HEK293 (cell line): ENCODE results near the gene SLC9A9.

Source experiments
- CTCF ChIA-PET: fragments of 350-600 bp; formaldehyde crosslinking; extraction: SDS; loops from one replicate; lab custom pipeline; 2021; ENCODE audit warnings: antibody characterized with exemption; lab: Yijun Ruan, JAX
- POLR2A ChIA-PET: fragments of 300-600 bp; formaldehyde crosslinking; extraction: SDS; loops from one replicate; lab custom pipeline; 2020; ENCODE audit warnings: antibody characterized with exemption, inconsistent platforms; lab: Yijun Ruan, JAX
- H3K27ac ChIP-seq: fragments of 200-500 bp; sonication (Bioruptor generic); 2 replicates; pipeline ENCODE4 v1.5.1; 2014; ENCODE audit warnings: low read depth, low read length, control low read depth, inconsistent platforms; ENCODE audit errors: extremely low read depth
- H3K36me3 ChIP-seq, 2 experiments: fragments of 200-500 bp in 1 of 2; sonication (Bioruptor generic) in 1 of 2; 1 replicate in 1 of 2; 2 replicates in 1 of 2; pipeline ENCODE4 v1.5.1; 2014 to 2017; ENCODE audit warnings: inconsistent platforms in 2 of 2, low read length in 2 of 2; ENCODE audit not compliant: control insufficient read depth in 2 of 2, insufficient read depth in 1 of 2
- H3K4me1 ChIP-seq: fragments of 200-500 bp; sonication (Bioruptor generic); 2 replicates; pipeline ENCODE4 v1.5.1; 2014; ENCODE audit warnings: mild to moderate bottlenecking, low read length, inconsistent platforms; ENCODE audit not compliant: control insufficient read depth, insufficient read depth
- H3K4me3 ChIP-seq: 2 replicates; pipeline ENCODE4 v1.5.1; 2011; ENCODE audit warnings: low read depth, mild to moderate bottlenecking, control low read depth, low read length, moderate library complexity
- H3K9me3 ChIP-seq: fragments of 200-500 bp; sonication (Bioruptor generic); 2 replicates; pipeline ENCODE4 v1.5.1; 2014; ENCODE audit warnings: low read depth, low read length, inconsistent platforms; ENCODE audit not compliant: control insufficient read depth, insufficient read depth
- BCL11B ChIP-seq: fragments of 450-650 bp; formaldehyde crosslinking; IDR thresholded peaks from 2 replicates; pipeline ENCODE4 v1.5.1; 2016; ENCODE audit warnings: low read depth, missing biosample characterization, missing genetic modification characterization
- EGR2 ChIP-seq: fragments of 450-650 bp; formaldehyde crosslinking; IDR thresholded peaks from 2 replicates; pipeline ENCODE4 v1.5.1; 2016; ENCODE audit warnings: low read depth, missing biosample characterization, missing genetic modification characterization
- GLIS1 ChIP-seq: fragments of 450-650 bp; formaldehyde crosslinking; IDR thresholded peaks from 2 replicates; pipeline ENCODE4 v1.5.1; 2016; ENCODE audit warnings: missing biosample characterization, missing genetic modification characterization
- KLF1 ChIP-seq: fragments of 450-650 bp; formaldehyde crosslinking; IDR thresholded peaks from 2 replicates; pipeline ENCODE4 v1.5.1; 2016; ENCODE audit warnings: missing biosample characterization, missing genetic modification characterization
- KLF10 ChIP-seq: fragments of 450-650 bp; IDR thresholded peaks from 2 replicates; pipeline ENCODE4 v1.5.1; 2018; ENCODE audit warnings: missing biosample characterization, mild to moderate bottlenecking, missing genetic modification characterization
- SP7 ChIP-seq: fragments of 450-650 bp; formaldehyde crosslinking; IDR thresholded peaks from 2 replicates; pipeline ENCODE4 v1.5.1; 2016; ENCODE audit warnings: missing biosample characterization, missing genetic modification characterization
- TCF7L2 ChIP-seq: IDR thresholded peaks from 2 replicates; pipeline ENCODE4 v1.6.1; 2011; ENCODE audit warnings: low read depth, mild to moderate bottlenecking, inconsistent platforms, low read length, moderate library complexity, borderline replicate concordance
- WT1 ChIP-seq: fragments of 450-650 bp; formaldehyde crosslinking; IDR thresholded peaks from 2 replicates; pipeline ENCODE4 v1.5.1; 2016; ENCODE audit warnings: missing biosample characterization, missing genetic modification characterization
- ZFHX2 ChIP-seq: fragments of 450-650 bp; formaldehyde crosslinking; conservative IDR thresholded peaks from 2 replicates; pipeline ENCODE4 v1.5.1; 2016; ENCODE audit warnings: missing biosample characterization, missing genetic modification characterization
- ZFP69B ChIP-seq: fragments of 450-650 bp; formaldehyde crosslinking; IDR thresholded peaks from 2 replicates; pipeline ENCODE4 v1.5.1; 2016; ENCODE audit warnings: missing biosample characterization, missing genetic modification characterization
- ZNF175 ChIP-seq: fragments of 450-650 bp; formaldehyde crosslinking; IDR thresholded peaks from 2 replicates; pipeline ENCODE4 v1.5.1; 2016; ENCODE audit warnings: missing biosample characterization, missing genetic modification characterization
- ZNF19 ChIP-seq: fragments of 450-650 bp; formaldehyde crosslinking; IDR thresholded peaks from 2 replicates; pipeline ENCODE4; 2016; ENCODE audit warnings: missing biosample characterization, missing genetic modification characterization, low read depth
- ZNF2 ChIP-seq: fragments of 450-650 bp; formaldehyde crosslinking; IDR thresholded peaks from 2 replicates; pipeline ENCODE4 v1.5.1; 2016; ENCODE audit warnings: missing biosample characterization, missing genetic modification characterization
- ZNF211 ChIP-seq: fragments of 450-650 bp; formaldehyde crosslinking; IDR thresholded peaks from 2 replicates; pipeline ENCODE4 v1.5.1; 2016; ENCODE audit warnings: low read depth, missing biosample characterization, missing genetic modification characterization
- ZNF221 ChIP-seq: fragments of 450-650 bp; formaldehyde crosslinking; IDR thresholded peaks from 2 replicates; pipeline ENCODE4 v1.5.1; 2017; ENCODE audit warnings: missing biosample characterization, missing genetic modification characterization, borderline replicate concordance
- ZNF23 ChIP-seq: fragments of 450-650 bp; formaldehyde crosslinking; IDR thresholded peaks from 2 replicates; pipeline ENCODE4 v1.5.1; 2016; ENCODE audit warnings: missing biosample characterization, missing genetic modification characterization, borderline replicate concordance
- ZNF37A ChIP-seq: fragments of 450-650 bp; IDR thresholded peaks from 2 replicates; pipeline ENCODE4 v1.5.1; 2018; ENCODE audit warnings: missing biosample characterization, missing genetic modification characterization
- ZNF426 ChIP-seq: fragments of 450-650 bp; formaldehyde crosslinking; IDR thresholded peaks from 2 replicates; pipeline ENCODE4 v1.5.1; 2017; ENCODE audit warnings: missing biosample characterization, missing genetic modification characterization, mild to moderate bottlenecking, inconsistent platforms, moderate library complexity
- ZNF433 ChIP-seq: fragments of 450-650 bp; formaldehyde crosslinking; IDR thresholded peaks from 2 replicates; pipeline ENCODE4 v1.5.1; 2016; ENCODE audit warnings: missing biosample characterization, missing genetic modification characterization, low read depth
- ZNF510 ChIP-seq: fragments of 450-650 bp; formaldehyde crosslinking; IDR thresholded peaks from 2 replicates; pipeline ENCODE4 v1.5.1; 2018; ENCODE audit warnings: mild to moderate bottlenecking, missing genetic modification characterization, missing biosample characterization; ENCODE audit not compliant: insufficient replicate concordance
- ZNF624 ChIP-seq: fragments of 450-650 bp; formaldehyde crosslinking; IDR thresholded peaks from 2 replicates; pipeline ENCODE4 v1.5.1; 2017; ENCODE audit warnings: missing biosample characterization, missing genetic modification characterization
- ZNF664 ChIP-seq: fragments of 450-650 bp; formaldehyde crosslinking; IDR thresholded peaks from 2 replicates; pipeline ENCODE4 v1.5.1; 2016; ENCODE audit warnings: missing biosample characterization, missing genetic modification characterization
- TF ChIP-seq, protein P1 (sequence below): fragments of 450-650 bp; formaldehyde crosslinking; IDR thresholded peaks from 2 replicates; pipeline ENCODE4 v1.5.1; 2017; ENCODE audit warnings: missing biosample characterization, mild to moderate bottlenecking, missing genetic modification characterization, moderate library complexity
- TF ChIP-seq, protein P2 (sequence below): fragments of 450-650 bp; IDR thresholded peaks from 2 replicates; pipeline ENCODE4 v1.5.1; 2018; ENCODE audit warnings: missing biosample characterization, missing genetic modification characterization
- TF ChIP-seq, protein P3 (sequence below): fragments of 450-650 bp; formaldehyde crosslinking; IDR thresholded peaks from 2 replicates; pipeline ENCODE4 v1.5.1; 2016; ENCODE audit warnings: missing biosample characterization, missing genetic modification characterization
- TF ChIP-seq, protein P4 (sequence below): fragments of 450-650 bp; formaldehyde crosslinking; IDR thresholded peaks from 2 replicates; pipeline ENCODE4 v1.5.1; 2017; ENCODE audit warnings: missing biosample characterization, missing genetic modification characterization
- TF ChIP-seq, protein P5 (sequence below): fragments of 450-650 bp; formaldehyde crosslinking; IDR thresholded peaks from 2 replicates; pipeline ENCODE4; 2016; ENCODE audit warnings: missing biosample characterization, missing genetic modification characterization

The SLC9A9 gene

DNA sequence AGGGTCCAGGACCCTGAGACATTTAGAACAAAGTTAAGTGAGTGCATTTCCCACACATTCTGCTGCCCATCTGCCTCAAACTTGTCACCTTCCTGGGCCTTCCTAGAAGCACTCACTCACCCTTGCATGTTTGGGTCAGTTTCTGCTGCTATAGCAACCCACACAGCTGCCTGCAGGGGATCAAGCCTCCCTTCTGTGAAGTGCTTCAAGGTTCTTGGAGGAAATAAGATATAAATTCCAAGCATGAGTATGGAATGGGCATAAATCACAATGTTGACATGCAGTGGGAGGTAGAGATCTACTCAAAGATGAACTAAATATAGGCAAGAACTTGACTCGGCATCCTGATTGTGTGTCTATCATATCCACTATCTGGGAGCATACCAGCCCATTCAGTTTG is 140.4 kb downstream of the SLC9A9 start (continued):
- TF ChIP-seq, protein P1, sequence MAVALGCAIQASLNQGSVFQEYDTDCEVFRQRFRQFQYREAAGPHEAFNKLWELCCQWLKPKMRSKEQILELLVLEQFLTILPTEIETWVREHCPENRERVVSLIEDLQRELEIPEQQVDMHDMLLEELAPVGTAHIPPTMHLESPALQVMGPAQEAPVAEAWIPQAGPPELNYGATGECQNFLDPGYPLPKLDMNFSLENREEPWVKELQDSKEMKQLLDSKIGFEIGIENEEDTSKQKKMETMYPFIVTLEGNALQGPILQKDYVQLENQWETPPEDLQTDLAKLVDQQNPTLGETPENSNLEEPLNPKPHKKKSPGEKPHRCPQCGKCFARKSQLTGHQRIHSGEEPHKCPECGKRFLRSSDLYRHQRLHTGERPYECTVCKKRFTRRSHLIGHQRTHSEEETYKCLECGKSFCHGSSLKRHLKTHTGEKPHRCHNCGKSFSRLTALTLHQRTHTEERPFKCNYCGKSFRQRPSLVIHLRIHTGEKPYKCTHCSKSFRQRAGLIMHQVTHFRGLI: no peak
- TF ChIP-seq ZNF433 (tag by site-specific recombination): no peak
- no peak for TF ChIP-seq ZNF37A (tag by site-specific recombination)

DNA sequence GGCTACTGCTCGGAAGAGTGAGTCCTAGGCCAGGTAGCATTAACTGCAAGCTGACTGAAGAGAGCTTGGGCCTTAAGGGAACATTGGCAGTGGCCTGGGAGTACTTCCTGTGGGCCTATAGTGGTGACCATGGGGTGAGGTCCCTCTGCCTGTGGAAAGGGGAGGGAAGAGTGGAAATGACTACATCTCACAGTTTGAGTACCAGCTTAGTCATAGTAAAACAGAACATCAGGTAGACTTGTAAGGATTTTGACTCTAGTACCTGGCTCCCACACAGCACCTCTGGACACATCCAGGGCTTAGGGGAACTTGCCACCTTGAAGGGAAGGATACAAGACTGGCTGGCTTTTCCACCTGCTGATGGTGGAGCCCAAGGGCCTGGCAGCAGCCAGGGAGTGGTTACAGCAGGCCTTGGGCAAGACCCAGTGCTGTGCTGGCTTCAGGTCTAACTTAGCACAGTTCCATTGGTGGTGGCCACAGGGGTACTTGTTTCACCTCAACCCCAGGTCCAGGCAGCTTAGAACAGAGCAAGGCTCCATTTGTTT is 147.8 kb downstream of the SLC9A9 start:
- TF ChIP-seq, protein P2, sequence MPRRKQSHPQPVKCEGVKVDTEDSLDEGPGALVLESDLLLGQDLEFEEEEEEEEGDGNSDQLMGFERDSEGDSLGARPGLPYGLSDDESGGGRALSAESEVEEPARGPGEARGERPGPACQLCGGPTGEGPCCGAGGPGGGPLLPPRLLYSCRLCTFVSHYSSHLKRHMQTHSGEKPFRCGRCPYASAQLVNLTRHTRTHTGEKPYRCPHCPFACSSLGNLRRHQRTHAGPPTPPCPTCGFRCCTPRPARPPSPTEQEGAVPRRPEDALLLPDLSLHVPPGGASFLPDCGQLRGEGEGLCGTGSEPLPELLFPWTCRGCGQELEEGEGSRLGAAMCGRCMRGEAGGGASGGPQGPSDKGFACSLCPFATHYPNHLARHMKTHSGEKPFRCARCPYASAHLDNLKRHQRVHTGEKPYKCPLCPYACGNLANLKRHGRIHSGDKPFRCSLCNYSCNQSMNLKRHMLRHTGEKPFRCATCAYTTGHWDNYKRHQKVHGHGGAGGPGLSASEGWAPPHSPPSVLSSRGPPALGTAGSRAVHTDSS (tag by site-specific recombination): no peak
- TF ChIP-seq WT1 (tag by site-specific recombination) (no peak), ZFHX2 (tag by site-specific recombination) (no peak), BCL11B (no peak), ZNF624 (tag by site-specific recombination) (no peak), ZNF23 (no peak), SP7 (no peak), GLIS1 (tag by site-specific recombination) (no peak), ZNF2 (tag by site-specific recombination) (no peak), ZFP69B (no peak), ZNF19 (tag by site-specific recombination) (no peak)
- TF ChIP-seq, protein P3, sequence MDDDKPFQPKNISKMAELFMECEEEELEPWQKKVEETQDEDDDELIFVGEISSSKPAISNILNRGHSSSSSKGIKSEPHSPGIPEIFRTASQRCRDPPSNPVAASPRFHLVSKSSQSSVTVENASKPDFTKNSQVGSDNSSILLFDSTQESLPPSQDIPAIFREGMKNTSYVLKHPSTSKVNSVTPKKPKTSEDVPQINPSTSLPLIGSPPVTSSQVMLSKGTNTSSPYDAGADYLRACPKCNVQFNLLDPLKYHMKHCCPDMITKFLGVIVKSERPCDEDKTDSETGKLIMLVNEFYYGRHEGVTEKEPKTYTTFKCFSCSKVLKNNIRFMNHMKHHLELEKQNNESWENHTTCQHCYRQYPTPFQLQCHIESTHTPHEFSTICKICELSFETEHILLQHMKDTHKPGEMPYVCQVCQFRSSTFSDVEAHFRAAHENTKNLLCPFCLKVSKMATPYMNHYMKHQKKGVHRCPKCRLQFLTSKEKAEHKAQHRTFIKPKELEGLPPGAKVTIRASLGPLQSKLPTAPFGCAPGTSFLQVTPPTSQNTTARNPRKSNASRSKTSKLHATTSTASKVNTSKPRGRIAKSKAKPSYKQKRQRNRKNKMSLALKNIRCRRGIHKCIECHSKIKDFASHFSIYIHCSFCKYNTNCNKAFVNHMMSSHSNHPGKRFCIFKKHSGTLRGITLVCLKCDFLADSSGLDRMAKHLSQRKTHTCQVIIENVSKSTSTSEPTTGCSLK (tag by site-specific recombination): no peak
- TF ChIP-seq, protein P4, sequence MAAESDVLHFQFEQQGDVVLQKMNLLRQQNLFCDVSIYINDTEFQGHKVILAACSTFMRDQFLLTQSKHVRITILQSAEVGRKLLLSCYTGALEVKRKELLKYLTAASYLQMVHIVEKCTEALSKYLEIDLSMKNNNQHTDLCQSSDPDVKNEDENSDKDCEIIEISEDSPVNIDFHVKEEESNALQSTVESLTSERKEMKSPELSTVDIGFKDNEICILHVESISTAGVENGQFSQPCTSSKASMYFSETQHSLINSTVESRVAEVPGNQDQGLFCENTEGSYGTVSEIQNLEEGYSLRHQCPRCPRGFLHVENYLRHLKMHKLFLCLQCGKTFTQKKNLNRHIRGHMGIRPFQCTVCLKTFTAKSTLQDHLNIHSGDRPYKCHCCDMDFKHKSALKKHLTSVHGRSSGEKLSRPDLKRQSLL (tag by site-specific recombination): no peak
- H3K36me3 ChIP-seq: no peaks in the 10 kb centered on the region
- H3K27ac ChIP-seq: no peak overlapping the region
- ChIA-PET POLR2A (no interaction called here), CTCF (no interaction called here)
- H3K4me3 ChIP-seq: no peak overlapping the region
- H3K4me1 ChIP-seq: no peaks in the 10 kb centered on the region
- no peaks in the 10 kb centered on the region for H3K9me3 ChIP-seq

DNA sequence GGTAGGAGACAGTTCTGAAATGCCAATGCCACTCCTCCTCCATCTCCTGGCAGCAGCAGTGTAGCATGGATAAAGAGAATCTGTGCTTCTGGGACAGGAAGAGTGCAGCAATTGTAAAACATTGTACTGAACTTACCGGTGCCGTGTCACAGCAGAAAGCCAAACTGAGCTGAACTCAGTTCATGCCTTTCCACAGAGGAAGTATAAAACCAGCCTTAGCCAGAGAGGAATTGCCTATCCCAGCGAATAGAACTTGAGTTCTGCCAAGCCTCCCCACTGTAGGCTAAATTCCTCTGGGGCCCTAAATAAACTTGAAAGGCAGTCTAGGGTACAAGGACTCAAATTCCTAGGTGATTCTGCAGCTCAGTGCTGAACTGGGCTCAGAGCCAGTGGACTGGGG is 148.8 kb downstream of the SLC9A9 start:
- Histone ChIP-seq H3K4me1 (no peaks in the 10 kb centered on the region), H3K36me3 (no peaks in the 10 kb centered on the region), H3K9me3 (no peaks in the 10 kb centered on the region), H3K27ac (no peak overlapping the region), H3K4me3 (no peak overlapping the region)
- CTCF ChIA-PET: no interaction called here
- POLR2A ChIA-PET: no interaction called here
- TF ChIP-seq KLF10 (no peak), TCF7L2 (no peak), ZNF426 (tag by site-specific recombination) (no peak), ZNF221 (tag by site-specific recombination) (no peak), ZNF211 (tag by site-specific recombination) (no peak), ZNF510 (tag by site-specific recombination) (no peak), ZNF175 (tag by site-specific recombination) (no peak), ZNF664 (no peak), EGR2 (no peak), KLF1 (tag by site-specific recombination) (no peak)
- TF ChIP-seq, protein P5, sequence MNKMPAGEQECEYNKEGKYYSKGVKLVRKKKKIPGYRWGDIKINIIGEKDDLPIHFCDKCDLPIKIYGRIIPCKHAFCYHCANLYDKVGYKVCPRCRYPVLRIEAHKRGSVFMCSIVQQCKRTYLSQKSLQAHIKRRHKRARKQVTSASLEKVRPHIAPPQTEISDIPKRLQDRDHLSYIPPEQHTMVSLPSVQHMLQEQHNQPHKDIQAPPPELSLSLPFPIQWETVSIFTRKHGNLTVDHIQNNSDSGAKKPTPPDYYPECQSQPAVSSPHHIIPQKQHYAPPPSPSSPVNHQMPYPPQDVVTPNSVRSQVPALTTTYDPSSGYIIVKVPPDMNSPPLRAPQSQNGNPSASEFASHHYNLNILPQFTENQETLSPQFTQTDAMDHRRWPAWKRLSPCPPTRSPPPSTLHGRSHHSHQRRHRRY (tag by site-specific recombination): no peak
- TF ChIP-seq, protein P4 (tag by site-specific recombination): no peak
